ENCODE measurements around the gene POLR2B.
"Not testable (repeated sequence)": the region's sequence is repeated elsewhere in the genome, so short reads cannot be mapped to it uniquely, and the experiment has no call there.

The POLR2B gene

GRCh38 chr4:57055886-57056285 lies 77.2 kb downstream of the POLR2B start:
- TF ChIP-seq CTCF (conservative IDR thresholded peaks at IDR 0.05; ENCODE audit: control insufficient read depth, insufficient read depth, low read depth, low read length), result no peak
- no peak for DNase-seq (ENCODE audit: low read depth)
- no peak overlapping the region for H3K4me3 ChIP-seq (ENCODE audit: control insufficient read depth, low read depth, low read length)

GRCh38 chr4:57059890-57060716 lies 81.4 kb downstream of the POLR2B start:
- no peak overlapping the region for H3K4me3 ChIP-seq (ENCODE audit: control insufficient read depth, low read depth, low read length)
- no peak for DNase-seq (ENCODE audit: low read depth)
- TF ChIP-seq CTCF (conservative IDR thresholded peaks at IDR 0.05; ENCODE audit: control insufficient read depth, insufficient read depth, low read depth, low read length), result no peak

- not testable (repeated sequence) for H3K4me3 ChIP-seq (ENCODE audit: control insufficient read depth, low read depth, low read length); DNase-seq (ENCODE audit: low read depth)
Observed at GRCh38 chr4:57060717-57061067, 82.0 kb downstream of the POLR2B start.

GRCh38 chr4:57061395-57061794 lies 82.7 kb downstream of the POLR2B start:
- H3K4me3 ChIP-seq (ENCODE audit: control insufficient read depth, low read depth, low read length), result no peak overlapping the region
- DNase-seq (ENCODE audit: low read depth), result no peak
- no peak for TF ChIP-seq CTCF (conservative IDR thresholded peaks at IDR 0.05; ENCODE audit: control insufficient read depth, insufficient read depth, low read depth, low read length)

GRCh38 chr4:57063518-57063917 lies 84.8 kb downstream of the POLR2B start:
- no peak for TF ChIP-seq CTCF (conservative IDR thresholded peaks at IDR 0.05; ENCODE audit: control insufficient read depth, insufficient read depth, low read depth, low read length)
- no peak for DNase-seq (ENCODE audit: low read depth)
- H3K4me3 ChIP-seq (ENCODE audit: control insufficient read depth, low read depth, low read length), result no peak overlapping the region

- no peak for TF ChIP-seq CTCF (conservative IDR thresholded peaks at IDR 0.05; ENCODE audit: control insufficient read depth, insufficient read depth, low read depth, low read length)
- DNase-seq (ENCODE audit: low read depth), result no peak
- H3K4me3 ChIP-seq (ENCODE audit: control insufficient read depth, low read depth, low read length), result no peak overlapping the region
Observed at GRCh38 chr4:57064120-57064519, 85.4 kb downstream of the POLR2B start.

GRCh38 chr4:57064811-57065711 lies 86.4 kb downstream of the POLR2B start:
- H3K4me3 ChIP-seq (ENCODE audit: control insufficient read depth, low read depth, low read length), result peak overlapping the region; percentile 22
- peak; percentile 96 for DNase-seq (ENCODE audit: low read depth)
- no peak for TF ChIP-seq CTCF (conservative IDR thresholded peaks at IDR 0.05; ENCODE audit: control insufficient read depth, insufficient read depth, low read depth, low read length)

All from fibroblast of mammary gland (primary cell).